Effector memory CD4-positive, alpha-beta T cell (primary cell): ENCODE measurements around the gene OR5AU1.
A peak's percentile ranks its signal among the peaks of the same experiment; 100 is the strongest.

ENCODE experiments used
- DNase-seq, 3 donors: peaks; one replicate each; pipeline ENCODE4 v3.0.0-alpha.2; 2020
- H3K27ac ChIP-seq: 2 replicates; pipeline ENCODE4 v1.7.0; 2013; ENCODE audit warnings: mild to moderate bottlenecking, low read length, moderate library complexity; ENCODE audit not compliant: insufficient read depth, poor library complexity, severe bottlenecking
- H3K27me3 ChIP-seq: replicated peaks from 2 replicates; pipeline ENCODE4 v1.7.0; 2013; ENCODE audit warnings: mild to moderate bottlenecking, low read length; ENCODE audit not compliant: insufficient read depth, control insufficient read depth, poor library complexity, severe bottlenecking
- H3K36me3 ChIP-seq: 2 replicates; pipeline ENCODE4 v1.7.0; 2013; ENCODE audit warnings: mild to moderate bottlenecking, low read length, moderate library complexity; ENCODE audit not compliant: control insufficient read depth, insufficient read depth
- H3K4me1 ChIP-seq: 2 replicates; pipeline ENCODE4 v1.7.0; 2013; ENCODE audit warnings: low read length, mild to moderate bottlenecking; ENCODE audit not compliant: control insufficient read depth, insufficient read depth, poor library complexity, severe bottlenecking
- H3K4me3 ChIP-seq: 2 replicates; pipeline ENCODE4 v1.7.0; 2013; ENCODE audit warnings: low read length, low read depth, mild to moderate bottlenecking; ENCODE audit not compliant: insufficient read depth, poor library complexity, severe bottlenecking
- H3K9me3 ChIP-seq: 2 replicates; pipeline ENCODE4 v1.7.0; 2013; ENCODE audit warnings: mild to moderate bottlenecking, low read length, moderate library complexity; ENCODE audit not compliant: control insufficient read depth

OR5AU1 gene

DNA sequence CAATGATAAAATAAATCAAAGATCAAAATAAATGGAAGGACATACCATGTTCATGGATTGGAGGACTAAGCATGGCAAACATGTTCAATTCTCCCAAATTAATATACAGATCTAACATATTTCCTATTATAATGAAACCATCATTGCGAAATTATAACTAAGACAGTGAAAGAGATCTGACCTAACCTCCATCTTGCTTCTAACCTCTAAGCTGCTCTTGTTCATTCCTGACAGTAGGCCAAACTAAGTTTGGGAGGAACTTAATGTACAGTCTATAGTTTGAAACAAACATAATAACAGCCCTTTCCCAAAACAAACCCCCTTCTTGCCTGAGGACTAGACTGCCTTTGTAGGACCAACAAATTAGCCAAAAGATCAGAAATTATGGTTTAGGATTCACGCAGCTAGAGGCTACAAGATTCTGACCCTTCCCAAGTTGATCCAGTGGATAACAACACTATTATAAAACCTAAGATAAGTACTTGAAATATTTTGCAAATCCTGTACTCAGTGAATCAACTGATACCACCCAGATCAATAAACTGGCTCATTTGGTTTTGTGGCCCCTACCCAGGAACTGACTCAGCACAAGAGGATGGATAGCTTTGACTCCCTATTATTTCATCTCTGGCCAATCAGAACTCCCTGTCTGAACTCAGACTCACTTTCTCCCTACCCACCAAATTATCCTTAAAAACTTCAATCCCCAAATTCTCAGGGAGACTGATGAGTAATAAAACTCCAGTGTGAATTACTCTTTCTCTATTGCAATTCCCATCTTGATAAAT lies 41.7 kb upstream of the OR5AU1 start:
- H3K27ac ChIP-seq: no peak overlapping the region
- no peak overlapping the region for H3K4me3 ChIP-seq
- no peak for DNase-seq
- H3K27me3 ChIP-seq: no peaks in the 10 kb centered on the region
- no peaks in the 10 kb centered on the region for H3K9me3 ChIP-seq
- H3K36me3 ChIP-seq: no peaks in the 10 kb centered on the region
- no peaks in the 10 kb centered on the region for H3K4me1 ChIP-seq

DNA sequence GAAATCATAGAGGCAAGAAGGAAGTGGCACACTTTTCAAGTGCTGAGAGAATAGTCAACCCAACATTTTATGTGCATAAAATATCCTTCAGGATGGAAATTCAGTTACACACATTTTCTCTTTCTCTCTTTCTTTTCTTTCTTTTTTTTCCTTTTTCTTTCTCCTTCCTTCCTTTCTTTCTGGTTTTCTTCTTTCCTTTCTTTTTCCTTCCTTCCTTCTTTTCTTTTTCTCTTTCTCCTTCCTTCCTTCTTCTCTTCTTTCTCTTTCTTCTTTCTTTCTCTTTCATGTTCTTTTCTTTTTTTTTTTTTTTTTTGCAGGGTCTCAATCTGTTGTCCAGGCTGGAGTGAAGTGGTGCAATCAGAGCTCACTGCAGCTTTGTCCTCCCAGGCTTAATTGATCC lies 38.7 kb upstream of the OR5AU1 start:
- no peak overlapping the region for H3K4me3 ChIP-seq
- H3K9me3 ChIP-seq: no peaks in the 10 kb centered on the region
- H3K36me3 ChIP-seq: no peaks in the 10 kb centered on the region
- H3K27me3 ChIP-seq: no peaks in the 10 kb centered on the region
- DNase-seq: no peak
- peaks cover 6% of the 10 kb centered on the region for H3K4me1 ChIP-seq
- H3K27ac ChIP-seq: no peak overlapping the region

DNA sequence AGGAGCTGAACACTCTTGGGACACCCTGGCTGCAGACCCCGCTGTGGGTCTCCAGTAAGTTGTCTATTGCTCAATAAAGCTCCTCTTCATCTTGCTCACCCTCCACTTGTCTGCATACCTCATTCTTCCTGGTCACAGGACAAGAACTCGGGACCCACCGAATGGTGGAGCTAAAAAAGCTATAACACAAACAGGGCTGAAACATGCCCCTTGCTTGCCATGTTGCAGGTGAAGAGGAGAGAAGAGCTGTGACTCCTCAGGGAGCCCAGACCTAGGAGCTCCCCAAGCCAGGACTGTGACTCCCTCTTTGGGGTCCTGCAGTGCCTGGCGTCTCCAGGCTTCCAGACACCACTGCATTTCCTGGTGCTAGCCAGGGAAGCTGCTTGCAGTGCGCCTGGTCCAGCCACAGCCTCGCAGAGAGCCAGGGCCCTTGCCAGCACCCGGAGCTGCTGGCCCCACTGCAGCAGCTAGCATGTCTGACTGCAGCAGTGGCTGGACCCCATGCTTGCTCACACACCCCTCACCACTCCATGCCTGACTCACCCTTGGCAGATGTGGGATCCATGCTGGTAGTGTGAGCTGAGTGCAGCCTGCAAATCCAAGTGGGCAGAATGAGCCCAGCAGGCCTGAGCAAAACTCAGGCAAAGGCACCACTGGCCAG lies 37.1 kb upstream of the OR5AU1 start:
- H3K36me3 ChIP-seq: no peaks in the 10 kb centered on the region
- DNase-seq: no peak

DNA sequence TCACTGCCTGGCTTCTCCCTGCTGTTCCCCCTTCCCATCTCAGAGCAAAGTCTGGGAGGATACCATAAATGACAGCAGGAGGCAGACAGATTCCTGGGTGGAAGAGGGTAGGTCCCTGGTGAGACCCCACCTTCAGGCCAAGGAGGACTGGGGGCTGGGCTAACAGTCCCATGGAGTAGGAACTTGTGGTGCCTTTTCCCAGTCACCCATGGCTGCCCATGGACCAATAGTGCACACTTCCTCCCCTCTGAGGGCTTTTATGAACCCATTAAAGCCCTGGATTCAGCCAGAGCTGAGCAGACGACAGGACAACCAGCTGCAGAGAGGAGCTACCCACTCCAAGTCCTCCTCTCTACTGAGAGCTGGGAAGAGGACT lies 36.6 kb upstream of the OR5AU1 start:
- peak overlapping the region; percentile 47 for H3K4me3 ChIP-seq
- no peaks in the 10 kb centered on the region for H3K9me3 ChIP-seq
- H3K27ac ChIP-seq: no peak overlapping the region
- peaks cover 6% of the 10 kb centered on the region for H3K4me1 ChIP-seq
- H3K27me3 ChIP-seq: no peaks in the 10 kb centered on the region
- H3K36me3 ChIP-seq: no peaks in the 10 kb centered on the region
- DNase-seq: no peak

More for the DNA sequence above, 37.1 kb upstream of the OR5AU1 start:
- H3K27me3 ChIP-seq: no peaks in the 10 kb centered on the region
- H3K4me1 ChIP-seq: peaks cover 6% of the 10 kb centered on the region
- no peak overlapping the region for H3K27ac ChIP-seq
- H3K4me3 ChIP-seq: no peak overlapping the region
- no peaks in the 10 kb centered on the region for H3K9me3 ChIP-seq

DNA sequence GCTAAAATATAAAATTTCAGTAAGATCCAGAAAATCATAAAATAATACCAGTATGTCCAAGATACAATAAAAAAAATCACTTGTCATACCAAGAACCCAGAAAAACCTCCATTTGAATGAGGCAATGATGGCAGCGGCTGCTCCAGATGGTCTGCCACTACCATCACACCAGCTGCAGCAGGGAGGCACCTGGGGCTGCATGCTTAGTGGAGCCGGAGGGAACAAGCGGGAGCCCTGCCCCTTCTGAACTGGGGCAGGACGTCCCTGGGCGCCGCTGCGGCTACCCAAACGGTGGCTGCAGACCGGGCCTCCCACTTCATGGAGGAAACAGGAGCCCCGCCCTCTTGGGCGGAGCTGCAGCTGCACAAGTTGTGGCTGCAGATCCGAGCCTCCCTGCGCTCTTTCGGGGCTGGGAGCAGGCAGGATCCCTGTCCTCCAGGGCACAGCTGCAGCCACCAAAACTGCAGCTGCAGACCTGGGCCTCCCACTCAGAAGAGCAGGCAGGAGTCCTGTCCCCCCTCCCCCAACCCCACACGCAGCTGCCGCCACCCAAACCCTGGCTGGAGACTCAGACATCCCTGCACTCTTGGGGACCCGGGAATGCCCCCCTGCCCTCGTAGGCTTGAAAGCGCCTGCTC lies 36.1 kb upstream of the OR5AU1 start:
- no peak overlapping the region for H3K27ac ChIP-seq
- peaks cover 6% of the 10 kb centered on the region for H3K4me1 ChIP-seq
- no peaks in the 10 kb centered on the region for H3K36me3 ChIP-seq
- peak; percentile 48 to 63 (median 55) for DNase-seq
- peak overlapping the region; percentile 47 for H3K4me3 ChIP-seq
- H3K9me3 ChIP-seq: no peaks in the 10 kb centered on the region
- H3K27me3 ChIP-seq: no peaks in the 10 kb centered on the region

DNA sequence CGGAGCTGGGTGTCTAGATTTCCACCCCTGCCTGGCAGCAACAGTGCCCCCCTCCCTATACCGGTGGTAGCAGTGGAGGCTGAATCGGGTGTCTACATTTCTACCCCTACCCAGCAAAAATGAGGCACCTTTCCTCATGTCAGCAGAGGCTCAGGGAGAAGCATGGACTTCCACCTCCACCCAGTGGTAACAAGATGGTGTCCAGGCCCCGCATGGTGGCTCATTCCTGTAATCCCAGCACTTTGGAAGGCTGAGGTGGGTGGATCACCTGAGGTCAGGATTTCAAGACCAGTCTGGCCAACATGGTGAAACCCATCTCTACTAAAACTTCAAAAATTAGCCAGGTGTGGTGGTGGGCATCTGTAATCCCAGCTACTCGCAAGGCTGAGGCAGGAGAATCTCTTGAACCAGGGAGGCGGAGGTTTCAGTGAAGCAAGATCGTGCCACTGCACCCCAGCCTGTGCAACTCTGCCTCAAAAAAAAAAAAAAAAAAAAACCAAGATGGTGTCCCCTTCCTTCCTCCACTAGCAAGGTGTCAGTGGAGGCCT lies 35.5 kb upstream of the OR5AU1 start:
- H3K4me3 ChIP-seq: peak overlapping the region; percentile 47
- peaks cover 6% of the 10 kb centered on the region for H3K4me1 ChIP-seq
- no peaks in the 10 kb centered on the region for H3K27me3 ChIP-seq
- DNase-seq: no peak
- H3K36me3 ChIP-seq: no peaks in the 10 kb centered on the region
- no peaks in the 10 kb centered on the region for H3K9me3 ChIP-seq
- H3K27ac ChIP-seq: no peak overlapping the region

DNA sequence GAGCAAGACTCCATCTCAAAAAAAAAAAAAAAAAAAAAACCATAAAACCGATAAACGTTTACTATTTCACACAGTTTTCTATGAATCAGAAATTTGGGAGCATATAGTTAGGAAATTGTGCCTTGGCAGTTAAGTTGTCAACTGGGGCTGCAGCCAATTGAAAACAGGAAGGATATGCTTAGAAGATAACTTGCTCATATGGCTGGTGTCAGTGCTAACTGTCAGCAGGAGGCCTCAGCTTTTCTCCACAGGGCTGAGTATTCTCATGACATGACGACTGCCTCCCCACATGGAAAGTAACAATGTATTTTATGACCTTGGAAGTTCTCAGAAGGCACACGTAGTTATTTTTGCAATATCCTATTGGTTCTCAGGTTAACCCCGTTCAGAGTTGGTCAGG lies 29.6 kb upstream of the OR5AU1 start:
- Histone ChIP-seq H3K36me3 (no peaks in the 10 kb centered on the region), H3K4me1 (no peaks in the 10 kb centered on the region), H3K4me3 (no peak overlapping the region), H3K27me3 (no peaks in the 10 kb centered on the region), H3K9me3 (no peaks in the 10 kb centered on the region), H3K27ac (no peak overlapping the region)
- DNase-seq: no peak

DNA sequence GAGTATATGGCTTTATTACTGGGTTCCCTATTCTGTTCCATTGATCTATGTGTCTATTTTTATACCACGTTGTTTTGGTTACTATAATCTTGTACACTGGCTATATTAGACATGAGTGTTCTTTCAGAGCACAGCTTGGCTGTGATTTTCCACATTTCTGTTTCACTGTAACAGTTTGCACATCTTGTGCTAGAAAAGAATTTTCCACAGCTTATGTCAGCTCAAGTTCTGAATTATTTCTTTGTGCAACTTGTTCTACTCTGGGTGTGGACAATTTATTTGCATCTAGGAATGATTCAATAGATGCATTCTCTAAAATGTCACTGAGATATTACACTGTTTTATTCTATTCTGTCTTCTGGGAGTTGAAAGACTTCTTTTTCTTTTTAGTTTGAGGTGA lies 28.4 kb upstream of the OR5AU1 start:
- H3K4me3 ChIP-seq: no peak overlapping the region
- no peaks in the 10 kb centered on the region for H3K4me1 ChIP-seq
- no peak overlapping the region for H3K27ac ChIP-seq
- no peaks in the 10 kb centered on the region for H3K36me3 ChIP-seq
- no peaks in the 10 kb centered on the region for H3K9me3 ChIP-seq
- H3K27me3 ChIP-seq: no peaks in the 10 kb centered on the region
- no peak for DNase-seq

DNA sequence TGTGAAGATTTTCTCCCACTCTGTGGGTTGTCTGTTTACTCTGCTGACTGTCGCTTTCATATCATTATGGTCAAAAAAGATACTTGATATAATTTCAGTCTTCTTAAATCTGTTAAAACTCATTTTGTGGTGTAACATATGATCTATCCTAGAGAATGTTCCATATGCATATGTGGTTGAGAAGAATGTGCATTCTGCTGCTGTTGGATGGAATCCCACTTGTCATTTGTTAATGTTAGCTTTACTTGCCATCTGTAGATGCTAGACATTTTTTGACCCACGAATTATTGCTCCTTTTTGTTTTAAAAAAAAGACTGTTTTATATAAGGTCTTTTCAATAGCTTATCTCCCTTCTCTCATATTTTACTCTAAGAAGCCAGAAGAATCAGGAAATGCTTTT lies 26.3 kb upstream of the OR5AU1 start:
- Histone ChIP-seq H3K27ac (no peak overlapping the region), H3K4me3 (no peak overlapping the region), H3K27me3 (no peaks in the 10 kb centered on the region), H3K4me1 (no peaks in the 10 kb centered on the region), H3K9me3 (no peaks in the 10 kb centered on the region), H3K36me3 (no peaks in the 10 kb centered on the region)
- no peak for DNase-seq

DNA sequence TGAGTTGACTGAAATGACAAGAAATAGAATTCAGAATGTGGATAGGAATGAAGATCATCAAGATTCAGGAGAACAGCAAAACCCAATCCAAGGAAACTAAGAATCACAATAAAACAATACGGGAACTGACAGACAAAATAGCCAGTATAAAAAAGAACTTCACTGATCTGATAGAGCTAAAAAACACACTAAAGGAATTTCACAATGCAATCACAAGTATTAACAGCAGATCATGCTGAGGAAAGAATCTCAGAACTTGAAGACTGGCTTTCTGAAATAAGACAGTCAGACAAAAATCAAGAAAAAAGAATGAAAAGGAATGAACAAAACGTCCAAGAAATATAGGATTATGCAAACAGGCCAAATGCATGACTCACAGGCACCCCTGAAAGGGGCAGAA lies 15.3 kb upstream of the OR5AU1 start:
- DNase-seq: no peak
- H3K4me3 ChIP-seq: no peak overlapping the region
- H3K9me3 ChIP-seq: no peaks in the 10 kb centered on the region
- H3K27me3 ChIP-seq: no peaks in the 10 kb centered on the region
- no peaks in the 10 kb centered on the region for H3K4me1 ChIP-seq
- H3K27ac ChIP-seq: no peak overlapping the region
- H3K36me3 ChIP-seq: no peaks in the 10 kb centered on the region
